Upper lobe of right lung (tissue), 1 donor: ENCODE data around the gene DISP2. TPM values are rescaled to one million over a fixed set of nuclear protein-coding genes. Genes with fewer than 3 reads are reported as not detected.

Experiments used
- ATAC-seq: fragments of 200-7000 bp; cut with Tn5 transposase; one replicate; pipeline ENCODE4 v1.9.1; 2020; ENCODE audit warnings: mild to moderate bottlenecking, moderate library complexity
- DNase-seq: peaks from one replicate; pipeline ENCODE4 v3.0.0-alpha.2; 2020
- H3K27ac ChIP-seq: fragments of 200-600 bp; one replicate; pipeline ENCODE4 v1.8.0; 2022
- H3K27me3 ChIP-seq: fragments of 200-600 bp; one replicate; pipeline ENCODE4 v1.8.0; 2022; ENCODE audit warnings: mild to moderate bottlenecking
- H3K36me3 ChIP-seq: fragments of 200-600 bp; one replicate; pipeline ENCODE4 v1.8.0; 2022
- H3K4me1 ChIP-seq: fragments of 200-600 bp; one replicate; pipeline ENCODE4 v1.8.0; 2022
- H3K4me3 ChIP-seq: fragments of 200-600 bp; one replicate; pipeline ENCODE4 v1.8.0; 2022; ENCODE audit warnings: mild to moderate bottlenecking
- H3K9me3 ChIP-seq: fragments of 200-600 bp; one replicate; pipeline ENCODE4 v1.8.0; 2022
- CTCF ChIP-seq: fragments of 200-600 bp; IDR thresholded peaks from one replicate; pipeline ENCODE4 v1.8.0; 2022; ENCODE audit warnings: antibody characterized with exemption
- intact Hi-C: fragments of 100-400 bp; cut with DNase I; formaldehyde crosslinking; loops from one replicate; pipeline ENCODE4 v1.11.0; 2022
- total RNA-seq: library from RNA; stranded (reverse); fragmentation: NEBNext Ultra II Directional; extraction: Animal tissue kit (Norgen Biotek cat#: 25700); gene quantifications from one replicate; pipeline ENCODE4 v1.2.1, GENCODE V29; 2021
- donor health status: DM: no; HTN: yes; CAD: no; lungs with severe emphysema.

DISP2 gene
- total RNA-seq, 1 donor from 2014 or later, result 6.5 TPM

GRCh38 chr15:40358471-40359353 lies 693 bp downstream of the DISP2 start:
- intact Hi-C loops, result no loop called here
- peak overlapping the region; percentile 64 for H3K4me3 ChIP-seq

GRCh38 chr15:40360015-40360414 lies 2.0 kb downstream of the DISP2 start:
- no peaks in the 10 kb centered on the region for H3K27me3 ChIP-seq
- H3K36me3 ChIP-seq, result no peaks in the 10 kb centered on the region
- H3K4me3 ChIP-seq, result no peak overlapping the region
- H3K4me1 ChIP-seq, result peaks cover 12% of the 10 kb centered on the region
- intact Hi-C loops, result loop anchor here (10.0 kb wide), 1 partner anchor 65 kb away; no protein-coding TSS in a partner anchor
- no peak overlapping the region for H3K27ac ChIP-seq
- no peak for ATAC-seq
- TF ChIP-seq CTCF, result no peak
- no peak for DNase-seq
- no peaks in the 10 kb centered on the region for H3K9me3 ChIP-seq

More at GRCh38 chr15:40358471-40359353, 693 bp downstream of the DISP2 start:
- Histone ChIP-seq H3K36me3 (no peaks in the 10 kb centered on the region), H3K9me3 (no peaks in the 10 kb centered on the region), H3K27ac (no peak overlapping the region), H3K4me1 (peaks cover 16% of the 10 kb centered on the region), H3K27me3 (no peaks in the 10 kb centered on the region)
- ATAC-seq (peak; percentile 15), DNase-seq (no peak)
- no peak for TF ChIP-seq CTCF

GRCh38 chr15:40361640-40362039 lies 3.6 kb downstream of the DISP2 start:
- peaks cover 14% of the 10 kb centered on the region for H3K4me1 ChIP-seq
- ATAC-seq (no peak), DNase-seq (no peak)
- no peaks in the 10 kb centered on the region for H3K27me3 ChIP-seq
- intact Hi-C loops, result loop anchor here (10.0 kb wide), 1 partner anchor 63 kb away; no protein-coding TSS in a partner anchor
- no peaks in the 10 kb centered on the region for H3K9me3 ChIP-seq
- no peaks in the 10 kb centered on the region for H3K36me3 ChIP-seq
- H3K4me3 ChIP-seq, result no peak overlapping the region
- no peak for TF ChIP-seq CTCF
- no peak overlapping the region for H3K27ac ChIP-seq

- intact Hi-C loops, result loop anchor here (10.0 kb wide), 1 partner anchor 61 kb away; no protein-coding TSS in a partner anchor
- H3K4me1 ChIP-seq, result peaks cover 18% of the 10 kb centered on the region
- TF ChIP-seq CTCF, result no peak
- DNase-seq (peak; percentile 52), ATAC-seq (no peak)
- H3K27ac ChIP-seq, result no peak overlapping the region
- no peaks in the 10 kb centered on the region for H3K36me3 ChIP-seq
- no peaks in the 10 kb centered on the region for H3K27me3 ChIP-seq
- H3K9me3 ChIP-seq, result no peaks in the 10 kb centered on the region
- no peak overlapping the region for H3K4me3 ChIP-seq
Measured at GRCh38 chr15:40363611-40364010, 5.6 kb downstream of the DISP2 start.

- intact Hi-C loops, result loop anchor here (10.0 kb wide), 1 partner anchor 61 kb away; no protein-coding TSS in a partner anchor
- peak; percentile 54 for DNase-seq
- no peaks in the 10 kb centered on the region for H3K27me3 ChIP-seq
Measured at GRCh38 chr15:40364251-40364650, 6.2 kb downstream of the DISP2 start.

More at GRCh38 chr15:40364251-40364650, 6.2 kb downstream of the DISP2 start:
- no peaks in the 10 kb centered on the region for H3K36me3 ChIP-seq
- H3K4me1 ChIP-seq, result peaks cover 12% of the 10 kb centered on the region
- H3K4me3 ChIP-seq, result no peak overlapping the region
- no peaks in the 10 kb centered on the region for H3K9me3 ChIP-seq
- ATAC-seq, result no peak
- no peak overlapping the region for H3K27ac ChIP-seq
- TF ChIP-seq CTCF, result no peak
